ENCODE measurements around the gene PALD1. TPM values are rescaled to one million over a fixed set of nuclear protein-coding genes. Genes with fewer than 3 reads are reported as not detected.

PALD1 gene
- 10.1 TPM for polyA plus RNA-seq (ENCODE audit: insufficient read length)
- long read RNA-seq, donor 1, partial matches to known transcripts: 12 of 12 reads
- long read RNA-seq, donor 1, other reads (novel, unspliced or antisense): 0 of 12 reads
- long read RNA-seq, donor 2: 0 reads
- long read RNA-seq, donor 3, full-length matches to known transcripts: 1 of 14 reads
- long read RNA-seq, donor 3, partial matches to known transcripts: 13 of 14 reads
- long read RNA-seq, donor 3, other reads (novel, unspliced or antisense): 0 of 14 reads
- long read RNA-seq, donor 4: 0 reads
- long read RNA-seq, donor 5, full-length matches to known transcripts: 2 of 2 reads
- long read RNA-seq, donor 5, partial matches to known transcripts: 0 of 2 reads
- long read RNA-seq, donor 5, other reads (novel, unspliced or antisense): 0 of 2 reads
- long read RNA-seq, donor 6: 0 reads
- long read RNA-seq, donor 7, full-length matches to known transcripts: 1 of 1 reads
- long read RNA-seq, donor 7, partial matches to known transcripts: 0 of 1 reads
- long read RNA-seq, donor 7, other reads (novel, unspliced or antisense): 0 of 1 reads
- long read RNA-seq, donor 8: 0 reads

GRCh38 chr10:70478191-70479164 is at the start of gene PALD1:
Gene PALD1, plus strand, starts transcription at chr10:70478767. Its CDS starts 47,185 bp downstream, at chr10:70525952.
- DNase-seq: peak; percentile 78

GRCh38 chr10:70430493-70431445 is 47.8 kb upstream of the PALD1 start:
- peak; percentile 51 for DNase-seq

- no peak for DNase-seq
These were observed 46.5 kb upstream of the PALD1 start for GRCh38 chr10:70432101-70432500.

GRCh38 chr10:70432561-70433263 is 45.9 kb upstream of the PALD1 start:
- no peak for DNase-seq

- DNase-seq: no peak
These were observed 44.8 kb upstream of the PALD1 start for GRCh38 chr10:70433581-70434280.

- no peak for DNase-seq
These were observed 43.1 kb upstream of the PALD1 start for GRCh38 chr10:70435241-70436085.

GRCh38 chr10:70437721-70438120 is 40.8 kb upstream of the PALD1 start:
- no peak for DNase-seq

- DNase-seq: no peak
These were observed 38.0 kb upstream of the PALD1 start for GRCh38 chr10:70440296-70441160.

GRCh38 chr10:70441161-70441894 is 37.2 kb upstream of the PALD1 start, which contains the start of gene NODAL:
Gene NODAL, minus strand, starts transcription at chr10:70441681. Its CDS starts 14 bp downstream, at chr10:70441667.
- DNase-seq: no peak

- DNase-seq: no peak
These were observed 36.7 kb upstream of the PALD1 start for GRCh38 chr10:70441895-70442309.

GRCh38 chr10:70442332-70442988 is 36.1 kb upstream of the PALD1 start:
- DNase-seq: no peak

GRCh38 chr10:70444744-70445143 is 33.8 kb upstream of the PALD1 start:
- no peak for DNase-seq

- DNase-seq: no peak
These were observed 32.6 kb upstream of the PALD1 start for GRCh38 chr10:70445718-70446657.

- no peak for DNase-seq
These were observed 30.3 kb upstream of the PALD1 start for GRCh38 chr10:70448236-70448635.

GRCh38 chr10:70455213-70455630 is 23.3 kb upstream of the PALD1 start:
- no peak for DNase-seq
